IgD-negative memory B cell (primary cell): ENCODE results near the gene GJC1. TPM values are rescaled to one million over a fixed set of nuclear protein-coding genes. Genes with fewer than 3 reads are reported as not detected.
A peak's percentile ranks its signal among the peaks of the same experiment; 100 is the strongest.

Experiments
- H3K27ac Mint-ChIP-seq, 3 donors: one replicate each; pipeline ENCODE4 v1.8.0; 2020 to 2022; ENCODE audit warnings: mild to moderate bottlenecking in 3 of 3, mixed read lengths in 3 of 3, moderate library complexity in 1 of 3
- H3K27me3 Mint-ChIP-seq: one replicate; pipeline ENCODE4 v1.8.0; 2021; ENCODE audit warnings: mixed read lengths
- H3K36me3 Mint-ChIP-seq: one replicate; pipeline ENCODE4 v1.8.0; 2020; ENCODE audit warnings: mild to moderate bottlenecking, mixed read lengths
- H3K4me1 Mint-ChIP-seq, 3 donors: one replicate each; pipeline ENCODE4 v1.8.0; 2020 to 2022; ENCODE audit warnings: mixed read lengths in 3 of 3, mild to moderate bottlenecking in 1 of 3
- H3K4me3 Mint-ChIP-seq, 4 donors: one replicate each; pipeline ENCODE4 v1.8.0; 2020 to 2022; ENCODE audit warnings: mild to moderate bottlenecking in 4 of 4, mixed read lengths in 4 of 4, moderate library complexity in 3 of 4
- H3K9me3 Mint-ChIP-seq, 3 donors: one replicate each; pipeline ENCODE4 v1.8.0; 2020 to 2021; ENCODE audit warnings: mixed read lengths in 3 of 3, mild to moderate bottlenecking in 1 of 3
- polyA plus RNA-seq: library from polyadenylated mRNA; unstranded; fragments of 300-500 nt; fragmentation: Illumina TruSeq; gene quantifications from one replicate; pipeline ENCODE4 v1.2.3, GENCODE V29; 2021

GJC1 gene
- polyA plus RNA-seq, 1 donor from 2014 or later = 0.15 TPM

GRCh38 chr17:44780161-44780560, 49.9 kb downstream of the GJC1 start:
- H3K27ac Mint-ChIP-seq = peak overlapping the region in 1 of 3 donors; percentile 10
- peaks cover 0 to 5% (median 4%) of the 10 kb centered on the region in 3 donors for H3K4me1 Mint-ChIP-seq
- H3K4me3 Mint-ChIP-seq = no peak overlapping the region
- no peaks in the 10 kb centered on the region for H3K9me3 Mint-ChIP-seq
- H3K27me3 Mint-ChIP-seq = peaks cover 6% of the 10 kb centered on the region
- H3K36me3 Mint-ChIP-seq = no peaks in the 10 kb centered on the region

DNA sequence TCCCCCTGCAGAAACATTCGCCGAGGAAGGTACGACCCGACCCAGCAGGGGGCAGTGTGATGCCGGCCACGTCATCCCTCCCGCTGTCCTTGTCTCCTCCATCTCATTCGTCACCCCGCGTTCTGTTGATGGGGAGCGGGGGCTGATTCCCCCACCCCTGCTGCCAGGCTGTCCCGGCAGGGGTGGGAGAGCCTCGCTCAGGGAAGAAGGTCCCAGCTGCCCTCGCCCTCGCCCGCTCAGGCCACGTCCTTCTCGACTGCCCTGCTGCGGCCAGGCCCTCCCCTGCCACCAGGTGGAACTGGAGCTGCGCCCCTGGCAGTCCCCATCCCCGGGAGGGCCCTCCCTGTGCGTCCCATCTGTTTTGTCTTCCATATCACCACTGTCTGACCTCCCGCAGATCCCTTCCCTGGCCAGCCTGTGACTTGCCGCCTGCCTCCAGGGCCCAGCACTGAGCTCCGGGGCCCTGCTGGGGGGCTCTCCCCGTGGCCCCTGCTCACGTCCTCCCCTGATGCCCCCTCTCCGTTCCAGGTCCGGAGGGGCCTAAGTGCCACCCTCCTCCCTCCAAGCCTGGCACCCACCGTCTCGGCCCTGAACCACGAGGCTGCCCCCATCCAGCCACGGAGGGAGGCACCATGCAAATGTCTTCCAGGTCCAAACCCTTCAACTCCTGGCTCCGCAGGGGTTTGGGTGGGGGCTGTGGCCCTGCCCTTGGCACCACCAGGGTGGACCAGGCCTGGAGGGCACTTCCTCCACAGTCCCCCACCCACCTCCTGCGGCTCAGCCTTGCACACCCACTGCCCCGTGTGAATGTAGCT, 50.7 kb downstream of the GJC1 start:
- no peaks in the 10 kb centered on the region for H3K9me3 Mint-ChIP-seq
- no peaks in the 10 kb centered on the region for H3K36me3 Mint-ChIP-seq
- peak overlapping the region; percentile 63 to 82 (median 72) for H3K4me3 Mint-ChIP-seq
- peaks cover 6% of the 10 kb centered on the region for H3K27me3 Mint-ChIP-seq
- H3K4me1 Mint-ChIP-seq = peaks cover 2 to 6% (median 5%) of the 10 kb centered on the region in 3 donors
- peak overlapping the region; percentile 10 to 76 (median 60) for H3K27ac Mint-ChIP-seq

DNA sequence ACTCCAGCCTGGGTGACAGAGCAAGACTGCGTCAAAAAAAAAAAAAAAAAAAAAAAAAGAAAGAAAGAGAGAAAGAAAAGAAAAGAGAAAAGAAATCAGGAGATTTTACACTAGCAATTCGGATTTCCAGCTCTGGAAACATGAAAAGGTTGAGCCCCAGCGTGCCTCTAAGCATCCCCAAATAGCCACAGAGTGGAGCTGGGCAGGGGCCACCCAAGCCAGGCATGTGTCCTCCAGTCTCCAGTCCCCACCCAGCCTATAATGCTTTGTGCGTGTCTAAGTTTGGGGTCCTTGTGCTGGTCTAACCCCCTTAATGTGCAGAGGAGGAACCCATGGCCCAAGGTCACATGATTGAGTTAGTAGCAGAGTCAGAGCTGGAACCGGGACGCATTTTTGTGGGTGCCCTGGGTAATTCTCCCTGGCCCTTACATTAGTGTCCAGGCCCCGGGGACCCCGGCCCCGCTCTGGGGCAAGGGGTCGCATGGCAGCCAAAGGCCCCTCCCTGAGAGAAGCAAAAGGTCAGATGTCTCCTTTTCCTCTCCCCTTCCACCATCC, 51.4 kb downstream of the GJC1 start:
- Mint-ChIP-seq H3K27ac (peak overlapping the region in 2 of 3 donors; percentile 60 to 76), H3K27me3 (peaks cover 6% of the 10 kb centered on the region), H3K9me3 (no peaks in the 10 kb centered on the region), H3K4me1 (peaks cover 2 to 6% (median 5%) of the 10 kb centered on the region in 3 donors), H3K36me3 (no peaks in the 10 kb centered on the region), H3K4me3 (peak overlapping the region; percentile 63 to 82 (median 72))

DNA sequence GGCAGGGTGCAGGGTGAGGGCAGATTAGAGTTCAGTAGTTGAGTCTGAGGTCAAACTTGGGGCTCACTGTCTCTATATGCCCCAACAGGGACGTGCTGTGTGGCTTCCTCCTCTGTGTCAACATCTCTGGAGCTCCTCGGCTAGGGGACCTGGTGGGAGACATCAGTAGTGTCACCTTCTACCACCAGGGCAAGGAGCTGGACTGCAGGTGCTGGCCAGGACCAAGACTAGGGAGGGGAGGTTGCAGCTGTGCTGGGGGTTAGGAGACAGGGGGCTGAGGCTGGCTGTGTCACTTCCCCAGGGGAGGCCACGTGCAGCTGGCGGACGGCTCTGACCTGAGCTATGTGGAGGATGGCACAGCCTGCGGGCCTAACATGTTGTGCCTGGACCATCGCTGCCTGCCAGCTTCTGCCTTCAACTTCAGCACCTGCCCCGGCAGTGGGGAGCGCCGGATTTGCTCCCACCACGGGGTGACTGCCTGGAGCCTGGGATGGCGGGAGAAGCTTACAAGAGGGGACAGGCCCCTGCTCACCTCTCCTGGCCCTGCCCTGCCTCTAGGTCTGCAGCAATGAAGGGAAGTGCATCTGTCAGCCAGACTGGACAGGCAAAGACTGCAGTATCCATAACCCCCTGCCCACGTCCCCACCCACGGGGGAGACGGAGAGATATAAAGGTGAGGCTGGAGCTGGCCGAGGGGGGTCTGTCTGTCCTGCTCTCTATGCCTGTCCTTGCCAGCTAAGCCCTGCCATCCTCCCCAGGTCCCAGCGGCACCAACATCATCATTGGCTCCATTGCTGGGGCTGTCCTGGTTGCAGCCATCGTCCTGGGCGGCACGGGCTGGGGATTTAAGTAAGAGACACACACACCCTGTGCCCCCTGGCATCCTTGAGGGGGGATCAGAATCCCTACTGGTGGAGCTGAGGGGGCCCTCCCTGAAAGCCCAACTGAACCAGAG, 52.4 kb downstream of the GJC1 start:
- peak overlapping the region in 3 of 4 donors; percentile 52 to 72 (median 68) for H3K4me3 Mint-ChIP-seq
- H3K27me3 Mint-ChIP-seq = peaks cover 6% of the 10 kb centered on the region
- H3K9me3 Mint-ChIP-seq = no peaks in the 10 kb centered on the region
- peaks cover 2 to 6% (median 5%) of the 10 kb centered on the region in 3 donors for H3K4me1 Mint-ChIP-seq
- no peak overlapping the region for H3K27ac Mint-ChIP-seq
- no peaks in the 10 kb centered on the region for H3K36me3 Mint-ChIP-seq

- H3K27me3 Mint-ChIP-seq = peaks cover 6% of the 10 kb centered on the region
- no peaks in the 10 kb centered on the region for H3K36me3 Mint-ChIP-seq
- H3K4me3 Mint-ChIP-seq = peak overlapping the region; percentile 68 to 88 (median 82)
- H3K27ac Mint-ChIP-seq = peak overlapping the region in 1 of 3 donors; percentile 64
- peaks cover 2 to 6% (median 5%) of the 10 kb centered on the region in 3 donors for H3K4me1 Mint-ChIP-seq
- H3K9me3 Mint-ChIP-seq = no peaks in the 10 kb centered on the region
Measured at GRCh38 chr17:44776628-44777393, 53.3 kb downstream of the GJC1 start.

DNA sequence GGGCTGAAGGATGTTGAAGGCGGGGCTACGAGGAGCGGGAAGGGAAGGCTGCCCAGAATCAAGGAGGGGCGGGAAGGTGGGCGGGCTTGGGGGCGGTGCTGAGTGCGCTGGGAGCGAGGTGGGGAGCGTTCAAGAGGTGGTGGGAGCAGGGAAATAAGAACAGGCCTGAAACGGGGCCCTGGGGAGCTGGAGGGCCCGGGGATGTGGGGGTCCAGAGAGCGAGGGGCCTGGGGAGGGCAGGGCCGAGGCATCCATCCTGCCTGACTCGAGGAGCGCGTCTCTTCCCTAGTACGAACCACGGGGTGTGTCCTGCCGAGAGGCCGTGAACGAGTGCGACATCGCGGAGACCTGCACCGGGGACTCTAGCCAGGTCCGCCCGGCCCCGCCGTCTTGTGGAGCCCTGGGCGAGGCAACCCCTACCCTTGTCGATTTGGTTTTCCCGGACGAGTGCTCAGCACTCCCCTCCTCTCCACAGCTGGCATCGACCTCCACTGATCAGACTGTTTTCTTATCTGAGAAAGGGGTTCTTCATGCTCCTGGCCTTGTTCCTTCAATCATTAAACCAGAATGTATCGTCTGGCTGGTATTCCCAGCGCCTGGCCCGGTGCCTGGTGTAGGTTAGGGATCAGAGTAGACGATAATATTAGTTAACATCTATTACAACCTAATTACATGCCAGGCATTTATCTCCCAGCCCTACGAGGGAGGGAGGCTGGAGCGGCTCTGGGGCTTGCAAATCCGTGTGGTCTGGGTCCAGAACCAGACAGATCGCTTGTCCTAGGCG, 54.1 kb downstream of the GJC1 start:
- Mint-ChIP-seq H3K36me3 (no peaks in the 10 kb centered on the region), H3K27me3 (peaks cover 6% of the 10 kb centered on the region), H3K27ac (peak overlapping the region in 2 of 3 donors; percentile 64 to 81), H3K9me3 (no peaks in the 10 kb centered on the region), H3K4me3 (peak overlapping the region; percentile 82 to 97 (median 91)), H3K4me1 (peaks cover 2 to 6% (median 5%) of the 10 kb centered on the region in 3 donors)

- H3K27ac Mint-ChIP-seq = peak overlapping the region in 2 of 3 donors; percentile 10 to 81
Measured at GRCh38 chr17:44775136-44775837, 54.8 kb downstream of the GJC1 start.

GRCh38 chr17:44774271-44775135, 55.6 kb downstream of the GJC1 start:
- Mint-ChIP-seq H3K27ac (peak overlapping the region in 1 of 3 donors; percentile 10), H3K4me1 (peaks cover 2 to 6% (median 5%) of the 10 kb centered on the region in 3 donors), H3K36me3 (no peaks in the 10 kb centered on the region), H3K27me3 (peaks cover 4% of the 10 kb centered on the region), H3K9me3 (no peaks in the 10 kb centered on the region), H3K4me3 (peak overlapping the region; percentile 76 to 97 (median 91))

More at GRCh38 chr17:44775136-44775837, 54.8 kb downstream of the GJC1 start:
- Mint-ChIP-seq H3K4me3 (peak overlapping the region; percentile 82 to 97 (median 91)), H3K9me3 (no peaks in the 10 kb centered on the region), H3K4me1 (peaks cover 2 to 6% (median 5%) of the 10 kb centered on the region in 3 donors), H3K36me3 (no peaks in the 10 kb centered on the region), H3K27me3 (peaks cover 6% of the 10 kb centered on the region)

- H3K36me3 Mint-ChIP-seq = no peaks in the 10 kb centered on the region
- H3K4me1 Mint-ChIP-seq = peaks cover 0 to 6% (median 2%) of the 10 kb centered on the region in 3 donors
- H3K27me3 Mint-ChIP-seq = peaks cover 3% of the 10 kb centered on the region
Measured at GRCh38 chr17:44773140-44773539, 56.9 kb downstream of the GJC1 start.

DNA sequence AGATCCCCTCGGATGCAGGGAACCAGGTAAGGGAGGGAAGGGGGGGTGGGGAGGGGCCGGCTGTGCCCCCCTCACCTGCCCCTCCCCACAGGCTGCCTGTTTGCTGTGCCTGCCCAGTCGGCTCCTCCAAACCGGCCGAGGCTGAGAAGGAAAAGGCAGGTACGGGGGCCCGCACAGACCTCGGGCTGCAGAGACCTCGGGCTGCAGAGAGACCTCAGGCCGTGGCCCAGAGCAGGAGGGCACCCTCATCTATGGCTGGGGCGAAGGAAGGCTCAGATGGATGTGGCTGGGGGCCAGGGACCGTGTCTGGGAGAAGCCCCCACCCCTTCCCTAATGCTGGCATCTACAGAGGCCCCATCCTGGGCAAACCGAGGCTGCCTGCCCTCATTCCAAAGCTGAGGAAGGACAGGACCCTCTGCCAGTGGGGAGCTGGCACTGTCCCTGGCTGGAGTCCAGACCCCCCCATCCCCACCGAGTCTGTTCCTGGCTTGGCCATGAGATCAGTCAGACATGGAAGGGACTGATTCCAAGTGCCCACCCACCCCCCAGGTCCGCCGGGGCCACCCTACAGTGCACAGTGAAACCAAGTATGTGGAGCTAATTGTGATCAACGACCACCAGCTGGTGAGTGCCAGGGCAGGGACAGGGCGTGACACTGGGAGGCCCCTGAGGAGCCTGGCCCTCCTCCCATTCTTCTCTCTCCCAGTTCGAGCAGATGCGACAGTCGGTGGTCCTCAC, 57.6 kb downstream of the GJC1 start:
- H3K36me3 Mint-ChIP-seq = no peaks in the 10 kb centered on the region
- H3K4me3 Mint-ChIP-seq = no peak overlapping the region
- H3K9me3 Mint-ChIP-seq = no peaks in the 10 kb centered on the region
- H3K27me3 Mint-ChIP-seq = peaks cover 4% of the 10 kb centered on the region
- H3K27ac Mint-ChIP-seq = no peak overlapping the region
- H3K4me1 Mint-ChIP-seq = peaks cover 0 to 6% (median 2%) of the 10 kb centered on the region in 3 donors

More at GRCh38 chr17:44773140-44773539, 56.9 kb downstream of the GJC1 start:
- H3K4me3 Mint-ChIP-seq = peak overlapping the region in 1 of 4 donors; percentile 76
- no peaks in the 10 kb centered on the region for H3K9me3 Mint-ChIP-seq
- no peak overlapping the region for H3K27ac Mint-ChIP-seq

DNA sequence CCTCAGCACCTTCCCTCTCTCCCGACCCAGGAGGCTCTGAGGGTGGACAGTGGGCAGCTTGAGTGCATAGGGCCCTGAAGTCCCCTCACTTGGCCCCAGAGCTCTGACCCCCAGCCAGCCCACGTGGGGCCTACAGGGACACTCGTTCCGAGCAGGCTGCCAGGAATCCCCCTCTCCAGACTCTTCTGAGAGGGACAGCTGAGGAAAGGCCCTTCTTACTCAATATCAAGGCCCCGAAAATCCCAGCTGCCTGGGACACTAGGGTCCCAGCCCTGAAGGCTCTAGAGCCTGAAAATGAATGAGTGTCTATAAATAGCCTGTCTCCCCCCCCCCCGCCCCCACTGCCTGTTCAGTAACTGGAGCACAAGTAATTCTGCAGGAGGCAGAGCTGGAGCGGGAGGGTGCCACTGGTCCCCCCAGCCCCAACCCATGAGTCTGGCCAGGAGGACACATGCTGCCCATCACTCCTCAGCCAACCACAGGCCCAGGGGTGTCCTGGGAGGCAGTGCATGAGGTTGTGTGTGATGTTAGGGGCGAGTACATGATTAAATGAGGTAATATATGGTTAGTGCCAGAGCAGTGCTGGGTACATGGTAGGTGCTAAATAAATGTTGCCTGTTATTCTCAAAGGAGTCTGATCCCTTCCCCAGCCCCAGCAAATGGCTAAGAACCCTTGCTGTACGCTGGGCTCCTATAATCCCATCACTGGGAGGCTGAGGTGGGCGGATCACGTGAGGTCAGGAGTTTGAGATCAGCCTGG, 59.7 kb downstream of the GJC1 start:
- no peak overlapping the region for H3K4me3 Mint-ChIP-seq
- no peaks in the 10 kb centered on the region for H3K9me3 Mint-ChIP-seq
- H3K36me3 Mint-ChIP-seq = no peaks in the 10 kb centered on the region
- peaks cover 5% of the 10 kb centered on the region for H3K27me3 Mint-ChIP-seq
- H3K27ac Mint-ChIP-seq = no peak overlapping the region
- H3K4me1 Mint-ChIP-seq = peaks cover 0 to 2% (median 2%) of the 10 kb centered on the region in 3 donors
